T1000 (cell line): Measurements from ENCODE around the gene ZDHHC14.

Experiments used
- DNase-seq: peaks from one replicate; lab custom pipeline; 2025; ENCODE audit warnings: mixed read lengths; lab: John Stamatoyannopoulos, UW

Gene ZDHHC14

GRCh38 chr6:157668713-157669112, 287.7 kb downstream of the ZDHHC14 start:
- no peak for DNase-seq

GRCh38 chr6:157669323-157669722, 288.3 kb downstream of the ZDHHC14 start:
- no peak for DNase-seq

DNA sequence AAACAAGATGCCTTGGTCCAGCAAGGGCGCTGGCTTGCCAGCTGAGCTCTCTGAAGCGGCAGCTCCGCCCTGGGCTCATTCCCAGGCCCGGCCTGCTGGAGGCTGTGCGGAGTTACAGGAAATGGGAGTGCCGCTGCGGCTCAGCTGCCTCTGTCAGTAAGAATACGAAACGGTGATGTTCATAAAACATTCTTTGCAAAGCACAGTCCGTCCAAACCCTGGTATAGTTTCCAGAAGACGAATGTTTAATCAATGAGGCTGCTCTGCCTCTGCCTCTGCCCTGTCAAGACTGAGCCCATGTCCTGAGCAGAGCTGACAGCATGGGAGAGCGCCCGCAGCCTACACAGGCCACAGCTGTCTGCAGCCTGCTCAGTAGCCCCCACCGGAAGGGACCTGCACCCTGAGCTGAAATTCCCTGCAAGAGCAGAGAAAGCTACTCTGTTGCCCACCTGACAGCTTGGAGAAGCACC, 288.8 kb downstream of the ZDHHC14 start:
- no peak for DNase-seq

- DNase-seq = no peak
Observed at GRCh38 chr6:157670466-157671186, 289.6 kb downstream of the ZDHHC14 start.

GRCh38 chr6:157672726-157673412, 291.9 kb downstream of the ZDHHC14 start:
- DNase-seq = no peak

- no peak for DNase-seq
Observed at GRCh38 chr6:157673596-157673995, 292.6 kb downstream of the ZDHHC14 start.

GRCh38 chr6:157674061-157674460, 293.1 kb downstream of the ZDHHC14 start:
- no peak for DNase-seq

- no peak for DNase-seq
Observed at GRCh38 chr6:157675831-157676230, 294.8 kb downstream of the ZDHHC14 start.

- no peak for DNase-seq
Observed at GRCh38 chr6:157676241-157676640, 295.3 kb downstream of the ZDHHC14 start.

- no peak for DNase-seq
Observed at GRCh38 chr6:157677235-157677634, 296.2 kb downstream of the ZDHHC14 start.

DNA sequence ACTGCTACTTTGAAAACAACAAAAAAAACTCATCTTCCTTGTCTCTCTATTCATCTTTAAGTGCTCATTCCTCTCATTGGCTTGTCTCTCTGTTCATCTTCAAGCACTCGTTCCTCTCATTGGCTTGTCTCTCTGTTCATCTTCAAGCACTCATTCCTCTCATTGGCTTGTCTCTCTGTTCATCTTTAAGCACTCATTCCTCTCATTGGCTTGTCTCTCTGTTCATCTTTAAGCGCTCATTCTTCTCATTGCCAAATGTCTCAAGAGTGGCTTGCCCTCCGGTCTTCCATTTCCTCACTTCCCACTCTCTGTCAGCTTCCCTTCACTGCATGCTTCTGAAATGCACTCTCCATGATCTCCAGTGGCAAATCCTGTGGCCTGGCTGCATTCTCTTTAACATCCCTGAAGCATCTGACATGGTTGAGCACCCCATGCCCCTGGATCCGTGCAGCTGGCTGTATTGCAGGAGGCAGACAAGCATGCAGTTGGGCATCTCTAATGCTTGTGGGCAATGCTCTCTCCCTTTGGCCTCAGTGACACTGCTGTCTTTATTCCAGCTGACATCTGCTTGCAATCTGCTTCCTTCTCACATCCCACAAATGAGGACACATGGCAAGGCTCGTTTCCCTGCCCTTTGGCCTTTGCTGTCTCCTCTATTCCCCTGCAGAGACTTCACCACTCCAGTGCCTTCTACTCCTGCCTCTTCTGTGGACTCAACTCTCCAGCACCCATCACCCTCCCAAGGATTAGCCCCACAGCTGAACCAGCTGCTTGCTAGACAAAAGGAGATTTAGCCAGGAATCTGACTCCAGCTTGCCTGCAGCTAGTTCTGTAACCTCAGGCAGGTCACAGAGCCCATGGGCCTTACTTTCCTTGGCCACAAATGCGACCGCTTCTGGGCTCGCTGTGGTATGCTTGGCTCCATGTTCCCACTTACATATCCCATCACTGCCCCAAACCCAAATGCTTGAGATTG, 298.9 kb downstream of the ZDHHC14 start:
- no peak for DNase-seq

- no peak for DNase-seq
Observed at GRCh38 chr6:157681041-157681650, 300.2 kb downstream of the ZDHHC14 start.

DNA sequence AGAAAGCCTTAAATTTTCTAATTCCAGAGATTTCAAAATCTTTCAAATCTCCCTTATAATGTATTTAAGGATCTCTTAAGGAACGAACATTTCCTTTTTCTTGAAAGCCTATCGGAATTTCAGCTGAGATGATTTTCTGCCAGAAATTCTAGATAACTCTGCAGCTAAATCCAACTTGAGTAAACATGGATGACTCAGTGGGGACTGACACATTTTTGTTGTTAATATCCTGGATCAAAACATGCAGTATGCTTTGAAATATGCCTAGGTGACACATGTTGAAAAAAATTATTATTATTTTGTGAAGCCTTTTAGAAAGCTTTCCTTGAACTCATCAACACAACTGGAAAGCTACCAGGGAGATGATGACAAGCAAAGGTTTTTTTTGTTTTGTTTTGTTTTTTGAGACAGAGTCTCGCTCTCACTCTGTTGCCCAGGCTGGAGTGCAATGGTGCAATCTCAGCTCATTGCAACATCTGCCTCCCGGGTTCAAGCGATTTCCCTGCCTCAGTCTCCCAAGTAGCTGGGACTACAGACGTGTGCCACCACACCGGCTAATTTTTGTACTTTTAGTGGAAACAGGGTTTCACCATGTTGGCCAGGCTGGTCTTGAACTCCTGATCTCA, 302.0 kb downstream of the ZDHHC14 start:
- DNase-seq = no peak

GRCh38 chr6:157683707-157684106, 302.7 kb downstream of the ZDHHC14 start:
- no peak for DNase-seq

DNA sequence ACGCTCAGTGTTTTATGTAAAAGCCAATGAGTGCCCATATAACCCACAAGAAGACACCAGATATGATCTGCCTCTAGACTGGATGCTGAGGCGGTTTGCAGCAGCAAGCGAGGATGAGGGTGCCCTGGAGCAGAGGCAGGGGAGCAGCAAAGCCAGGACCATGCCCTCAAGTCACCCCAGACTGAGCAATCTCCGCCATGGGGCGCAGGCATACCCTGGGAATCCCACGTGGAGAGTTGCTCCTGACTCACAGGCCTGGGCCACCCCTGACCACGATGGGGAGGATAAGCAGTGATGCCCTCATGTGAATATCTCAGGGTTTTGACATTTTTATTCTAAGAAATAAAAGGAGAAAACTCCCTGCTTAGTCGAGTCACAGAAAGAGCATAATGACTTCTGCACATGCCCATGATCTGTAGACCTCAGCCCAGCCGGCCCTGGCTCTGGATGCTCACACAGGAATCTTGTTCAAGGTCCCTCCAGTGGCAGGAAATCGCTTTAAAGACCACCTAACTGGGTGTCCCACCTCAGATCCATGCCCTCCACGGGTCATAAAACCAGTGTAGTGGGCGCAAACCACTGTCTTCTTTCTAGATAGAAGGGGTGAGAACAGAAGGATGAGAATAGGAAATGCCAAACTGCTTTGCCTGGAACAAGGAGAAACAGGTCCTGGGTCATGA, 303.8 kb downstream of the ZDHHC14 start:
- no peak for DNase-seq

DNA sequence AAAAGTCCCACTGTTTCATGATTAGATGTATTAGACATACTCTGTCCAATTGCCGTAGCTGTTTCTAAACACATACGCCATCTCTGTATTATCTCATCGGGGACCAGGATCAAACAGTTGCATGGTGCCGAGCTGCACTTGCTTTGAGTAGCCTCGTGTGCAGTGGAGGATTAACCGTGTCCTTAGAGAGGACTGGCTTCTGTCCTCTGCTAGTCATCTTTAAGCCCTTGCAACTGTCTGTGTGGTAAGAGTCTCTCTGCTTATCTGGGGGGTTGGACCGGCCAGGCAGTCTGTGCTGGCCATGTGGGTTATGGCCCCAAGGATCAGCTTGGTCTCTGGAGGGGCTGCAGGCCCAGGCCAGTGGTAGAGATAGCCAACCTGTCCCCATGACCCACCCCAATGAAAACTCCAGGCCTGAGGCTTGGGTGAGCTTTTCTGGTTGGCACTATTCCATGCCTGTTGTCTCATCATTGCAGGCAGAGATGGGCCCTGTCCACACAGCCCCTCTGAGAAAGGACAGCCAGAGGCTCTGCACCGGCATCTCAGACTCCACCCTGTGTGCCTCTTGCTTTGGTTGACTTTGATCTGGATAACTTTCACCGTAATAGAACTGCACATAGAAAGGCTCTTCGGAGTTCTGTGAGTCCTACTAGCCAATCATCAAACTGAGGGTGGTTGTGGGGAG, 304.7 kb downstream of the ZDHHC14 start:
- no peak for DNase-seq

- DNase-seq = no peak
Observed at GRCh38 chr6:157688275-157688959, 307.4 kb downstream of the ZDHHC14 start.

- no peak for DNase-seq
Observed at GRCh38 chr6:157688960-157689599, 308.1 kb downstream of the ZDHHC14 start.

DNA sequence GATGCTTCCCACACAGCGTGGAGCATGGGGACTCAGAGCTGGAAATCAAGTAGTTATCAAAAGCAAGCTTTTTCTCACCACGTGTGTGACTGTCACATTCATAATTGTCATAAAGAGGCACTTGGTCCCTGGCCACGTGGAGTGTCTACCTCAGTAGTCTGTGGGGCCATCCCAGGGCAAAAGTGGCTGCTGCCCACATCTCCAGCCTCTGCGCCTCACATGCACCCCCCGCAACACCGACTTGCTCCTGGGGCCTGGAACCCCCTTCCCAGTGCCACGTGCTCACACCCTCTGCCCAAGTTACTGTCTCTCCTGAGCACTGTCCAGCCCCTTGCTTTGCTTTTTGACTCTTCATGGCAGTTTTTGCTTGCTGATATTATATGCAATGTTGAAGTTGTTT, 308.9 kb downstream of the ZDHHC14 start:
- no peak for DNase-seq
